Fibroblast of skin of abdomen (primary cell): ENCODE measurements around the gene ATXN1.

Experiments used
- DNase-seq: peaks from one replicate; pipeline ENCODE4 v3.0.0-alpha.2; 2013

Gene ATXN1

DNA sequence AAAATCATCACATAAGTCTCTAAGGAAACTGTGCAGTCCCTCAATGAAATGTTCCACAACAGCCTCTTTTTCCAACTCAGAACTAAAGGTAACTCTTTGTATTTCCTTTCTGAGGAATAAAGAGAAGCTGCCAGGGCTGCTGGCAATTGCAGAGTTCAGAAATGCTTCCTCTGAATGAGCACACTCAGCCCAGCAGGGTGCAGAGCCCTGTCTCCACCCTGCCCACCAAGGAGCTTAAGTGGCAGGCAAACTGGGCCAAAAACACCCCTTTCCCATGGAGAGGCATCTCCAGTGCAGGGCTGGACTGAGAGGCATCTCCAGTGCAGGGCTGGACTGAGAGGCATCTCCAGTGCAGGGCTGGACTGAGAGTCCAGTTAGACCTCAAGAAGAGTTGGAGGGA is 267.5 kb downstream of the ATXN1 start:
- no peak for DNase-seq

DNA sequence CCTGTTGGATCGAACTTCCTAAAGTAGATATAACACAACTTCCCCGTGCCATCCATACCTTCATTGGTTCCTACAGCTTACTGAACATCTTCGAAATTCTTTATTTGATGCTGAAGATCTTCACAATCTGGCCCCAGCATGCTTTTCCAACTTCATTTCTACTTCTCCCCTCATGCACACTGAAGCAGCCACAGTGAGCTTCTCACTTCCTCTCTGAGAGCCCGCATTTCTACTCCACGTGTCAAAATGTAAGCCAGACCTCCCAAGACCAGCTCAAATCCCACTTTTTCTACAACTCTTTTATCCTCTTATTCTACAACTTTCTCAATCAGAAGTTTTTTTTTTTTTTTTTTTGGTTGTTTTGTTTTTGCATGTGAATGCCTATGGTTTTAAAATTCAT is 268.1 kb downstream of the ATXN1 start:
- no peak for DNase-seq

DNA sequence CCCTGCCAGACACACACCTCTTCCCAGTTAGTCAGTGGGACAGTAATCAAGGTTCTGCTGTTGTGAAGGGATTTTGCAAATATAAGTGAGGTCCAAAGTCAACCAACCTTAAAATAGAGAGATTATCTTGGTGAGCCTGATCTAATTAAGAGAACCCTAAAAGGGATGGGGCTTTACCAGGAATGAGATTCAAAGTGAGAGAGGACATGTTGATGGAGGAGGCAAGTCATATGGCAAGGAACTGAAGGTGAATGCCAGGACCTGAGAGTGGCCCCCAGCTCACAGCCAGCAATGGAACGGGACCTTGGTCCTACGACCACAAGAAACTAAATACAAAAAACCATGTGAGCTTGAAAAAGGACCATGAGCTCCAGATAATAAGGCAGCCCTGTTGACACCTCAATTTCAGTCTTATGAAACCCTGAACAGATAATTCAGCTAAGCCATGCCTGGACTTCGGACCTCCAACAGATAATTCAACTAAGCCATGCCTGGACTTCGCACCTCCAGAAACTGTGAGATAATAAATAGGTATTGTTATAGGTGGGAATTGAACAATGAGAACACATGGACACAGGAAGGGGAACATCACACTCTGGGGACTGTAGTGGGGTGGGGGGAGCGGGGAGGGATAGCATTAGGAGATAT is 269.5 kb downstream of the ATXN1 start:
- DNase-seq = no peak

DNA sequence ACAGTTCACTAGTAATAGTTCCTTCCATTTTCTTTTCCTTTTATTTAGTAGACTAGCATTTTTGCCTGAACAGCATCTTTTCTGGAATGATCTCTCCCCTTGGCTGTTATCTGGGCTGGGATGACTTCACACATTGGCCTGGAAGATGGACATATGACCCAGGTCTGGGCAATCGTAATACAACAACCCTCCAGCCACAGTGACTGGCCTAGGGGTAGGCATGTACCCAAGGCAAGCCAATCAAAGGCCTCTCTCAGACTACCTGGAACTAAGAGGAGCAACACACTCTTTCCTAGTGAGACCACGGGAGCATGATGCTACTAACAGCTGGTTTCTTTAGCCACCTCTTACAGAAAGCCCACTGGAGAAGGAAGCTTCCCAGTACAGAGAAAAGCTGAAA is 270.6 kb downstream of the ATXN1 start:
- no peak for DNase-seq

DNA sequence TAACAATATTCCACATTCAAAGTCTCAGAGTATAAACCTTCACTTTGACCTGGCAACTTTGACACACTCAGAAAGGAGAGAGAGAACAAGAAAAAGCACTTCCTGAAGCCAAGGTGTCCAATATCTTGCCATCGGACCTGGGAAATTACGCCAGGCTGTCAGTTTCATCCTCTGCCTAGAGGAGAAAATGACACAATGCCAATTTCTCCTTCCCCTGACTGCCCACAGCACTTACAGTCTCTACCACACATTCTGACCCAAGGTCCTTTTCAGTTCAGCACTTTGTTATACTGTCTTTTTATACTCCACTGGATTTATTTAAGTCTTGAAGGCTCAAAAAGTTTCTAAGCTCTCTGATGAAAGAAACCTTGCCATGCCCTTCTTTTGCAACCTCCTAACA is 272.4 kb downstream of the ATXN1 start:
- no peak for DNase-seq

DNA sequence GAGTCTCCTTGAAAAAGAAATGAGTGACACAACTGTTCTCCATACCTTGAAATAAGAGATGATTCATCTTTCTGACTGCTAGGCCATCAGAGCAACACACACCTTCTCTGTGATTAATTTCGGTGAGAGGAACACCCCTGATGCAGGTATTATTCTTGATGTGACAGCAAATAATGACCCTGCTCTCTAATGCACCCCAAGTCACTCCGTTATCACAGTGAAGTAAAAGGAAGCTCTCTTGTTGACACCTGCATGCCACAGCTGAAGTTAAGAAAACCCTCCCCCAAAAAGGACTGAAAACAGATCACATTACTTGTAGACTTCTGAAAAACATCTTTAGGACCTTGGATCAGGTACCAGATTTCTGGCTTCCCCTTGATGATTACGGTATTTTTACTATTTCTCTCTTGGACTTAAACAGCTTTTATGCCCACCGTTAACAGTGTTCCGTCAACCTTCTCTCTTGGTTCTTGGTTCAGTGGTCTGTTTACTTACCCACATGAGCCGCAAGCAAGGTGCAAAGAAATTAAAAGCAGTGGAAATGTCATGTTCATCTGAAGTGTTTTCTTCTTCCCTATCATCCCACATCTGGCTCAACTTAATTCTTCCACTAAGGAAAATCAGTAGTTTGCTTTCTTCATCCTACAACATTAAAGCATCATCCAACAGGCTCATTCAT is 273.1 kb downstream of the ATXN1 start:
- DNase-seq = no peak

DNA sequence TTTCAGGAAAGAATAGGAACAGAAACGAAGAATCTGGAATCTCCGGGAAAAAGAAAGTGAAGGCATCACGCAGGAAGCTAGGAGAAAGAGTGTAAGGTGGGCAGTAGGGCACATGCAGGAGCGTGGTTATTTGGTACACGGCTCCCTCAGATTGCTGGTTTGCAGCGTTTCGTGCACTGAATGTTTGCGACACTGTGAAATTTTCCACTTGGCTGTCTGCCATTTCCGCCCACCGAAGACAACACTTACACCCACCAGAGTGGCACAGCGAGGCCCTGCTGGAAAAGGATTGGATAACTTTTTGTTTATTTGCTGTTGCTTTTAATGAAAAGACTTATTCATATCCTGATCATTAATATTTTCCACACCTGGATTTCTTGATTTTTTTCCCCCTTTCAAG is 274.6 kb downstream of the ATXN1 start:
- no peak for DNase-seq

DNA sequence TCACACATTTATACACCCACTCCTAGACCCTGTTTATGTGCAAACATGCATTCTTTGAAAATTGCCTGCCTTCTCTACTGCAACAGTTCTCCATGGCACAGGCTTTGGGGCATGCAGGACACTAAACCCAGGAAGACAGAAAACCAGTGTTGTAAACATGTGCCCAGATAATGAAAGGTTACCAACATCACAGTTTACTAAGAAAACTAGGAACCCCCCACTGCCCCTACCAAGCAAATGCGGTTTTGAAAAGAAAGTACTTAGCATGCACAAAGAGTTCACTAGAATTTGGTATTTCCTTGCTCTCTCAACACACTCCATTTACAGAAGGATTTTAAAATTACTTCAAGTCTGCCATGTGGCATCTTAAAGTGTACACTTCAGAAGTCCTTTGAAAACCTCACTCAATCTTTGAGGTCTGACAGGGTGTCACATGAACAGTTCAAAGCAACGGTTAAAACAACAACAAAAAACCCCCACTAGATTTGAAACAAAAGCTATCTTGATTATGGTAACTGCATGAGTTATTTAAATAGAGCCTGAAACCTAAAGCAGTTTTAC is 277.9 kb downstream of the ATXN1 start:
- DNase-seq = no peak

DNA sequence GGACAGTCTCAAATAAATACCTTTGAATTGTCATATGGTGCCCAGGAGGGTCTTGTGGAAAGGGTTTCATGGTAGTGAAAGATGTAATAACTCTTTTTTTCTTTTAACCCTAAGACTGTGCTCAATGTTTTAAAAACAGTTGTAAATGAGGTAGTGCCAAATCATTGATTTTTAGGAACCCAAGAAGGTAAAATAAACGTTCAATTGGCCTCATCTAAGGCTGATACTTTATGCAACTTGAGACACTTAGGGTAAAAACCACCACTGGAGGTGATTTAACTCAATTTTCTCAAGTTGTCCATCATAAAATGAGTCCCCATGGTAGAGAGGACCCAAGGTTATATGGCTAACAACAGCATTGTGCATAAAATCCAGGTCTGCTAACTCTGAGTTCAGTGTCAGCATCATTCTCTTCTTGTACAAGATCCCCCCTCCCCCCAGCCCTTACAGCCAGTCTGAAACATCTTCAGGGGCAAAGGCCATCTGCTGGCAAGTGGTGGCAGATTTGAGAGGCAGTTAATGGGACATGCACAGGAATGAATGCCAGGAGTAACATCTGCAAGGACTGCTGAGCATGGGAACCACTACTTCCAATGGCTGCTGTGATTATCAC is 278.5 kb downstream of the ATXN1 start:
- no peak for DNase-seq

DNA sequence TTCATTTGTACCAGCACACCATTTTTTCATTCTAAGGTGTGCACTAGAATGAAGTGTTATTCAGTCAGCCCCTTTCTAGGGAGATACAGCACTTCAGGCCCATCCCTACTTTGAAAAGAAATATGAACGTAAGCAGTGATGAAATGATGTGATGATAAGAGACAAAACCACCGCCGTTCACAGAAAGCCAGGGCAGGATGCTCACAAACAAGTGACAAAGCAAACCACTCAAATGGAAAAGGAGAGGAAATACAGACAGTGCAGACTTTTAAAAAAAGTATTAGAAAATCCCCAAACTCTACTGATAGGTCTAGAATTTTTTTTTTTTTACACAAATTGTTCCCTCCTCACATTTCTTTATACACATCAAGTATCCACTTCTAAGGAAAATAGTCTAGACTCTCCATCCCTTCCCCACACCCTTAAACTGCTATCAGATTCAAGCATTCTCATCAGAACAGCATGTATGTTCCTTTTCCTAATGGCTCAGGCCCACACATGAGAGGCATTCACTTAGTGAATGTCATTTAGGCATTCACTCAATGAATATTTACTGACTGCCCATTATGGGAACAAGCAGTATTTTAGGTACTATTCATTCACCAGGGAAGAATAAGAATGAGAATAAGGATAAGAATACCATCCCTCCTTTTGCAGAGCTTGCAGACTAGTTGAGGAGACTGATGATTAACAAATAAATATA is 279.4 kb downstream of the ATXN1 start:
- DNase-seq = no peak

DNA sequence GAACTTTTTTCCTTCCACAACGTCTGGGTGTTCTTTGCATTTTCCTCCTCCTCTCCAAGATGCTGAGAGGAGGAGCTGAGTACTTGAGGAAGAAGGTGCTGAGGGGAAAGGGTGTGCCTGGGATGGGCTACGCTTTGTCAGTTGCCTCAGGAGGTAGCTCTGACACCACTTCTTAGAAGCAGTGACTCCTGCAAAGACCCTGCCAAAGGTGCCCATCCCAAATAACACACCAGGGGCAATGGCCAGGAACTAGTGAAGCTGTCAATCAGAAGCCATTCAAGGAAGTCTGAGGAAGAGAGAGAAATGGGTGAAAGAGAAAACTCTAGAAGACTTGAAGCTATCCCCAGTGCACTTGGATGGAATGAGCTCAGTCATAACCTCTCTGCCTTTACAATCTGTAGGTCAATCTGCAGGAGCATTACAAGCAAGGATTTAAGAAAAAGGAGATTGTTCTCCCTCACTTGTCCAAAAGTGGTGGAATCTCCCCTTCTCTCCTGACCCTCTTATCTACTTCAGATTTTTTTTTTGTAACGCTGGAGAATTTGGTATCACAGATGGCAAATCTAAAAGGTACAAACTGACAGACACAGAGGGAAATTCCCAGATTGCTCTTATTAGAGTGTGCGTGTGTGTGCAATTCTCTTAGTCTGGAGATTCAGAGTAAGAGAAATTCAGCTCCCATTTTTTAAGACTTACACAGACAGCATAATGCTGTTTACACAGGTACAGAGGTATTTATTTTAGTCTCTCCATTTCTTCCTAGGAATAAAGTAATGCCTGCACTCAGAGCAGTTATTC is 280.3 kb downstream of the ATXN1 start:
- no peak for DNase-seq

DNA sequence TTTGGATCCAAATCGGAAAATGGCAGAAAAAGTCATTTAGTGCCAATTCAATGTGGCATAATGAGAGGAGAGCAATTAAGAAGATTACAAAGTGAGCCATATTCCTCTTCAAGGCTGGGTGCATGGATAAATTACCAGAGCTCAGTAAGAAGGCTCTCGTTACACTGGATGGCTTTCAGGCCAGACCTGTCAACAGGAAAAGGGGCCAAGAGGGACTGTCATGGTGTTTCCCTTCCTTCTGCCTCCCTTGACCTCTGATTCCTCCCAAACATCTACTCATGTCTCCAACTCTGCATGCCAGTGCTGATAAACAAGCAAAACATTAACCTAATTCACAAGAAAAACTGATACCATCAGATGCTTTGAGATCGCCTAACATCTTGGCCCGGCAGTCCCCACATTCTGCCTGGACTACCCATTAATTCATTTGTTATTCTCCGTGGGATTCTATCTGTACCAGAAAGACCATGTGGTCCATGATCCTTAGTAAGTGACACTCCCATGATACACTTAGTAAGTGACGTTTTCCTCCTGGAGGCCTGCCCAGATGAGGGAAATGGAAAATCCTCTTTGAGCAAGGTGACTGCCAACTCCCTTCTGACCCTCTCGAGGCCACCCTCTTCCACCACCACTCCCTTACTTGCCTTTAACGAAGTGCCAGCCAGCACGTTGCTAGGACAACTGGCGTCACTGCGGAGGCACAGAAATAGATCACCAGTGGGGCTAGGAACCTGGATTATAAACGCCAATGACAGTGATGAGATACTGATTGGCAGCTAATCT is 283.7 kb downstream of the ATXN1 start:
- DNase-seq = no peak

DNA sequence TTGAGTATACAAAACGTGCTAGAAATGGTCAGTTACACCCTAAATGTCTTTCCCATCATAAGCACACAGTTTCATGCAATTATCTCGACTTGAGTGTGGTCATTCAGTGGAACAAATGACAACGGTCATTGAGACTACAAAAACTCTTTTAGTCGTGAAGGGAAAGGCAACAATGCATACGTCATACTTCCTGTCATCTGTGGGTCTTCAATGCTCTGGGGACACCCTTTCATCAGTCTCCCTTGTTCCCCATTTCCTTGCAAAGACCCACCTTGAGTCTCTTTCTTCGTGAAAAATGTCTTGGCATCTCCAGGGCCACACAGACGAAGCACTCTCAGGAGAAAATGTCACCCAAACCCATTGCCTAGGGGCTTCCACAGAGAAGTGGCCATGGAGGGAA is 284.4 kb downstream of the ATXN1 start:
- no peak for DNase-seq

DNA sequence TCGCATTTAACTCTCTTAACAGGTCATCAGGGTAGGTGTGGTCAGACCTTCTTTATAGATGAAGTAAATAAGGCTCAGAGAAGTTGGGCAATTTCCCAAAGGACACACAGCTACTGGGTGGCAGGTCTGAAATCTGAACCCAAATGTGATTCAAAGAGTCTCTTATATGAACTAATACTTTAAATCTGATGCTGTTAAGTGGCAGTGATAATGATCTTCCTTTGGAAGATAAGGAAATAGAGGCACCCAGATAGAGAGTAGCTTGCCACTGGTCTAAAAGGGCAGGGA is 285.8 kb downstream of the ATXN1 start:
- no peak for DNase-seq

DNA sequence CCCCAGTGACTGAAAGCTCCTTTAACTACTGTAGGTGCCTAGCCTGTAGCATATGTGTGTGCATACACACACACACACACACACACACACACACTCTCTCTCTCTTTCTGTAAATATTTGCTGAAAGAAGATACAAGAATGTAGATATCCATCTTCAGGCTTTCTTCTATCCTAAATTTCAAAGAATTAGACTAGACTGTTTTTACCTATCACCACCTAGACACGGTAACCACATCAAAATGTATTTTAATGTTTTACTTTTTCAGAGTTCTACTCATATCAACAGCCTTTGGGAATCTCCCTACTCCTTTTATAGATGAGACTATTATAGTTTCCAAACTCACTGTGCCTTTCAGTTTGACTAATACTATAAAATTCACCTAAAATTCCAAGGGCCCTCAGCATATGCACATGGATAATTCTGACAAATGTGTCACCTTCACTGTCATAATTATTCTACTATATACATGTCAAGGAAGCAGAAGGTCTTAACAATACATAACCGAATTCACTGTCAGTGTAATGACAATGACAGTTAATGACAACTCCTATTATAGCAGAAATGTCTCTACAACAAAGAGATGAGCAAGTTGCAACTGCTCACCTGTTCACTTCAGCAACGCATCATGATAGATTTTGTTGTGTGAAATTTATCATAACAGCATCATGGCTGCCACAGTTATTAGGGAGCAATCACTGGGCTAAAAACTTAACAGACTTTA is 286.3 kb downstream of the ATXN1 start:
- DNase-seq = no peak

DNA sequence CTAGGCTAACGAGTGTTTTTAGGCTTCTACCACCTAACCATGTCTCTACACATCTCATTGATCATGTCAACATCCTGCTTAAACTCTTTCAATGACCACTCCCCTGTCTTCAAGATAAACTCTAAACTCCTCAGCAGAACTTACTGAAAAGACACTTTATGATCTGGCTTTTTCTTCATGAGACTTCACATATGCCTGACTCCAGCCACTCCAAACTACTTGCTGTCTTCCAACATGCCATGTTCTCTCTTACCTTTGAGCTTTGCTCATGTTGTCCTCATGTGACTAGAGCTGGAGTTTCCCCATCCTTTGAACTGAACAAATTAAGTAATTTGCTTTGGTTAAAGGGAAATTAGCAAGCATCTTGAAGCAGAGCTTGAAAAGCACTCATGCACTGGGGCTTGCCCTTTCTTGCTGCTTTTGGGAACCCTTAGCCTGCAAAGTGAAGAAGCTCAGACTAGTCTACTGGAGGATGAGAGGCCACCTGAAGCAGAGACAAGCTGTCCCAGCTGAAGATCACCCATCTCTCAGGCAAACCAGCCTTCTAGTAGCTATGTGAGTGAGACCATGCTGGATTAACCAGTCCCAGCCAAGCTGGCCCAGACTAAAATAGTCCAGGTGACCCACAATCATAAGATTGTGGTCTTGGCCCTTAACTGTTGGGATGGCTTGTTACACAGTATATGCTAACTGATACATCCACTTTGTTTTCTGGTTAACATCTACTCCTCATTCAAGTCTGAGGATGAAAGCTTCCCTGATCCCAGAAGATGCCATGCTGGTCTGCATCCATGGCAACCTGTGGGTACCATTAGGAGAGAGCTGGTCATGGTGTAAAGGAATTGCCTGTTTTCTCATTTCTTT is 287.1 kb downstream of the ATXN1 start:
- DNase-seq = no peak

DNA sequence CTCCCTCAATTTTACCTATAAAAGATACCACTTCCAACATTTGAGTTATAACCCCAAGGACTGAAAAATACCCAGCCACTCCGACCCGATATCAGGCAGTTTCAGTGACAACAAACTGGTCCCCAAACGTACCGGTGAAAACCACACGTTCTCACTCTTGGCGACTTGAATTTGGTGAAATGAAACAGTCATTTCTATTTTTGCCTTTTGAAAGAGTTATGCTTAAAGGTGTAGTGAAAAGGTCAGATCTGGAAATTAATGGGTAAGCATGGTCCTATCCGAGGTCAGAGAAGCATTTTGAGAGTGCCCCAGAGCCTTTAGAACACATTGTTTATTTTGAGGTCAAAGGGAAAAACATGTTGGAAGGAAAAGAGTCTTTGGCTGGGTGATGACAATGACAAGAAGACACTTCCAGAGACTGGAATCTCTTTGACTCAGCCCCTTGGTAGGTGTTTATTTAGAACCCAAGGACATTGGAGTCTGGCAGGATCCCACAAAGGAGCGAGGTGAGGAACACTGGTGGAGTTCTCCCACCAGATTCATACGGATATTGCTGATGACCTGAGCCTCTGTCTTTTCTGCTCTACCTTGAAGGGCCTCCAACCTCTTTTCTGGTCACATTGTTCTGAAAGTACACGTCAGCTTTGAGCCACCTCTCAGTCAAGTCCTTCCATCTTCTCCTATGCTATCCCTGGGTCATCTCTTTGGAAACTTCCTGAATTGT is 287.9 kb downstream of the ATXN1 start:
- DNase-seq = no peak

DNA sequence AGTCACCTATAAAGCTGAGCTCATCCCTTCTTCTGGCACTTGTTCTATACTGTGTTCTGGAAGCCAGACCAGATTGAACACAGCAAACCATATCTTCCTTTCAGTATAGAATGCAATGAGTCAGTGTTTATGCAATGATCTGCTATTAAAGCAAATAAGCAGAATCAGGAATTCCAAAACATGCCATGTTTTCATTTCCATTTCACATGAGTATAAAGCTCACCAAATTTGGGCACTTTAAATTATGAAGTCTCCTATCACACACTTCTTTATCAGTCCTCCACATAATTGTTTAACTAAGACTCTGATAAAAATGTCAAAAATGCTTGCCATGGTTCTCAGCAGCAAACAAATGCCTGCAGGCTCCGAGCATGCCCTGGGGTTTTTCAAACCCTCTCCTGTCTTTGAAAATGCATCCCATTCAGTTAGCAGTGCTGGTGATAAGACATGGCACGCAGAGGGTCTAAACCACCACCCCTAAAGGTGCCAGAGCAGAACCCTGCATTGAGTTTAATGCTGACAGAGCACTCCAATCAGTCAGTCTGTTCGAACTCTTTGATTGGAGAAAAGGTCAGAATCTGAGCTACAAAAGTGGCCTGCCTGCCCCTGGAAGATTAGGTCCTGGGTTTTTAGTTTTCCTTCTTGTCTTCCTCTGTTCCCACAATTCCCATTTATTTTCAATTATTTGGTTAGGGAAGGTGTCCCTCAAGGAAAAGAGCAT is 288.8 kb downstream of the ATXN1 start:
- DNase-seq = peak; percentile 63

DNA sequence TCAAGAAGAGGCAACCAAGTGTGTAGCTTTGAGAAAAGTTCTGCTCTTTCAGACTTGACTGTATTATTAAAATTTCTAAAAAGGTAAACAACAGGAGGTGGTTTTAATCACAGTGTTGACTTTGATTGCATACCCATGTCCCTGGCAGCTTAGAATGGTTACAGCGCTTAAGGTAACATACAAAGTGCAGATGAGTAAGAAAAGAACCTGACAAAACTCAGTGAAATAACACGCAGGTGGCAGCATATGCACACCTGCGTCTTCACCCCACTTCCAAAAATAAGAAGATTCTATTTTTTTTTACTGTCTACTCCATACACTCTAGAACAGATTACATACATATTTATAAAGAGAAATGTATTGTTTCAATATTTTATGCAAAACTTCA is 289.4 kb downstream of the ATXN1 start:
- DNase-seq = no peak
